ENCODE measurements around the gene LCAT. TPM values are rescaled to one million over a fixed set of nuclear protein-coding genes. Genes with fewer than 3 reads are reported as not detected.

The LCAT gene
- total RNA-seq, 1 donor from 2014 or later: 33.8 TPM

DNA sequence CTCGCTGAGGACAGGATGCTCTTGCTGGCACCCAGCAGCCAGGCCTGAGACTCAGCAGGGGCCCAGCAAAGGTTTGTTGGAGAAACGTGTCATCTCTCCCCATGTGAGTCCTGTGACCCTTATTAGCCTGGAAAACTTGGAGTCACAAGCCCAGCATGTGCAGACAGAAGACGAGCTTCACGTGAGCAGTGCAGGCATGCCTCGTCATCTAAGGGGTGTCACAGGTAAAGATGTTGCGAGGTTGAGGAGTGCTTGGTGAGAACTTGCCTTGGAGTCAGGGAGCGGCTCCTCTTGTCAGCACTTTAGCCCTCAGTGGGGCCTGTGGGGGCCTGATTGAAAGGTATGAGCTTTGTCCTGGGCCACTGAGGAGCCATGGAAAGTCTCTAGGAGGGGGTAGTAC lies 10.1 kb downstream of the LCAT start:
- TF ChIP-seq, protein P1, sequence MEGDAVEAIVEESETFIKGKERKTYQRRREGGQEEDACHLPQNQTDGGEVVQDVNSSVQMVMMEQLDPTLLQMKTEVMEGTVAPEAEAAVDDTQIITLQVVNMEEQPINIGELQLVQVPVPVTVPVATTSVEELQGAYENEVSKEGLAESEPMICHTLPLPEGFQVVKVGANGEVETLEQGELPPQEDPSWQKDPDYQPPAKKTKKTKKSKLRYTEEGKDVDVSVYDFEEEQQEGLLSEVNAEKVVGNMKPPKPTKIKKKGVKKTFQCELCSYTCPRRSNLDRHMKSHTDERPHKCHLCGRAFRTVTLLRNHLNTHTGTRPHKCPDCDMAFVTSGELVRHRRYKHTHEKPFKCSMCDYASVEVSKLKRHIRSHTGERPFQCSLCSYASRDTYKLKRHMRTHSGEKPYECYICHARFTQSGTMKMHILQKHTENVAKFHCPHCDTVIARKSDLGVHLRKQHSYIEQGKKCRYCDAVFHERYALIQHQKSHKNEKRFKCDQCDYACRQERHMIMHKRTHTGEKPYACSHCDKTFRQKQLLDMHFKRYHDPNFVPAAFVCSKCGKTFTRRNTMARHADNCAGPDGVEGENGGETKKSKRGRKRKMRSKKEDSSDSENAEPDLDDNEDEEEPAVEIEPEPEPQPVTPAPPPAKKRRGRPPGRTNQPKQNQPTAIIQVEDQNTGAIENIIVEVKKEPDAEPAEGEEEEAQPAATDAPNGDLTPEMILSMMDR (IDR thresholded peaks at IDR 0.05): no peak
- ATAC-seq: no peak
- DNase-seq: no peak
- no peaks in the 10 kb centered on the region for H3K27me3 ChIP-seq (ENCODE audit: low read depth)
- peaks cover 50% of the 10 kb centered on the region for H3K36me3 ChIP-seq
- no peaks in the 10 kb centered on the region for H3K9me3 ChIP-seq
- peaks cover 25% of the 10 kb centered on the region for H3K4me1 ChIP-seq
- no peak overlapping the region for H3K4me3 ChIP-seq
- intact Hi-C loops (cut with DNase I): no loop called here
- H3K27ac ChIP-seq: no peak overlapping the region

DNA sequence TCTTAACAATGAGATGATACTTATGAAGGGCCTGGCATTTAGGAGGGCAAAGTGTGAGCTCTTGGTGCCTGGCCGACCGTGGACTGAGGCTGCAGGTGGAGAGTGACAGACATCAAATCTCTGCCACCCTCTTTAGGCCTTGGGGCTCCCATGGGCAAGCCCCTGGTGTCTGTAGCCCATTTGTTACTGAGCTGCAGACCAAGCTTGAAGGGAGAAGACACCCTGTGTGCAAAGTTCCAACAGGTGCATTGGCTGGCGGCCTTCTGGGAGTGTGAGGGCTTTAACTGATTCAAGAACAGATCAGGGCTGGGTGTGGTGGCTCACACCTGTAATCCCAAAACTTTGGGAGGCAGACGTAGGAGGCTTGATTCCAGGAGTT lies 11.5 kb downstream of the LCAT start:
- DNase-seq (no peak), ATAC-seq (no peak)
- peaks cover 62% of the 10 kb centered on the region for H3K36me3 ChIP-seq
- no peak overlapping the region for H3K4me3 ChIP-seq
- H3K9me3 ChIP-seq: no peaks in the 10 kb centered on the region
- H3K4me1 ChIP-seq: peaks cover 20% of the 10 kb centered on the region
- no peaks in the 10 kb centered on the region for H3K27me3 ChIP-seq (ENCODE audit: low read depth)
- TF ChIP-seq, protein P1 (IDR thresholded peaks at IDR 0.05): no peak
- intact Hi-C loops (cut with DNase I): no loop called here
- H3K27ac ChIP-seq: no peak overlapping the region

DNA sequence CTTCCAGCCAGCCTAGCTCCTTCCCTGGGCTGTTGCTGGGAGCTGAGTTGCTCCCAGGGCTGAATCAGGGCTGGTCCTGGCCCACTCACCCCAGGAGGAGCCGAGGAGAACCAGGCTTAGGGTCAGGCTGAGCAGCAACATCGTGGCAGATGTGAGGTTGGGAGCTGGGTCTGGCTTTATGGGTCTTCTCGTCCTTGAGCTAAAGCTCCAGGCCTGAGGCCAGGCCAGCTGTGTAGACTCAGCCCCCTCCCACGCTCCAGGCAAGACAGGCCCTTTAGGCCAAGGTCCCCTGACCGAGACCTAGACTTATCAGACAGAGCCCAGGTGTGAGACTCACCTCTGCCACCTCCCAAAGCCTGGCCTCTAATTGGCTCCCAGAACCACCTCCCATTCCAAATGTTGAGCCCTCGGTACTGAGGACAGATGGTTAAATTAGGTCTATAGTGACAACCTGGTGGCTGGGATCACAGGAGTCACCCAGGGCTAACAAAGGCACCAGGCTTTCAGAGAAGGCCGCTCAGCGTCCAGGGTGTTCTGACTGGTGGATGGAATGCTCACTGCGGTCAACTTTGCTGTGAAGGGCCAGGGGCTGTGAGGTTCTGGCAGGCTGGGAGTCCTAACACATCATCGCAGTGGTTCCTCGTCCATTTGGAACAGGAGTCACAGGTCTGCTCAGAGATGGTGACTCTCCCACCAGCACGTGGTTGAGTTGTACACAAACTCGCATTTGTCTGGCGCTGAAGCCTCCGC lies 12.0 kb downstream of the LCAT start, which contains the start of gene CTRL:
Gene CTRL (minus strand): TSS at position 151 of the 750 bp plus-strand sequence. CDS start 10 bp downstream, at position 141.
- no peaks in the 10 kb centered on the region for H3K27me3 ChIP-seq (ENCODE audit: low read depth)
- H3K4me1 ChIP-seq: peaks cover 16% of the 10 kb centered on the region
- H3K9me3 ChIP-seq: no peaks in the 10 kb centered on the region
- no peak within 1 kb of the TSS for H3K4me3 ChIP-seq
- H3K36me3 ChIP-seq: peaks cover 68% of the 10 kb centered on the region
- ATAC-seq (no peak), DNase-seq (no peak)
- H3K27ac ChIP-seq: no peak within 1 kb of the TSS
- intact Hi-C loops (cut with DNase I): no loop called here
- TF ChIP-seq, protein P1 (IDR thresholded peaks at IDR 0.05): no peak

- no peak overlapping the region for H3K4me3 ChIP-seq
- DNase-seq (no peak), ATAC-seq (no peak)
- no peak overlapping the region for H3K27ac ChIP-seq
- H3K9me3 ChIP-seq: no peaks in the 10 kb centered on the region
- H3K4me1 ChIP-seq: peaks cover 26% of the 10 kb centered on the region
- TF ChIP-seq, protein P1 (IDR thresholded peaks at IDR 0.05): no peak
- H3K27me3 ChIP-seq (ENCODE audit: low read depth): no peaks in the 10 kb centered on the region
- H3K36me3 ChIP-seq: peaks cover 73% of the 10 kb centered on the region
- intact Hi-C loops (cut with DNase I): no loop called here
These were observed 13.2 kb downstream of the LCAT start for GRCh38 chr16:67930678-67931211.

DNA sequence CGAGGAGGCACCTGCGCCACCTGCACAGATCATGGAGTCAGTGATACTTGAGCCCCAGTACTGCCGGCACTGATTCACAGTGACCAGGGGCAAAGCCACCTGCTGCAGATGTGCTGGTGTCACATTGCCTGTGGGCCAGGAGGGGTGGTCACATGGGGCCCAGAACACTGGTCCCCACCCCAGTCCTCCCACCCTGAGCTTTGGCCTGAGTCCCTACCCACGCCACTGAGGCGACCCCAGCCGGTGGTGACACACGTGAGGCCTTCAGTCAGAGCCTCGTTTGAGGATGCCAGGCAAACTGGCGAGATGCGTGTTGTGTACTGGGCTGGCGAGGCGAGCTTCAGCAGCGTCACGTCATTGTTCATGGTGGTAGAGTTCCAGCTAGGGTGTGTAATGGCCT lies 13.7 kb downstream of the LCAT start:
- Histone ChIP-seq H3K4me3 (no peak overlapping the region), H3K27ac (no peak overlapping the region), H3K27me3 (ENCODE audit: low read depth) (no peaks in the 10 kb centered on the region), H3K4me1 (peaks cover 28% of the 10 kb centered on the region), H3K9me3 (no peaks in the 10 kb centered on the region), H3K36me3 (peaks cover 73% of the 10 kb centered on the region)
- intact Hi-C loops (cut with DNase I): no loop called here
- no peak for DNase-seq
- no peak for ATAC-seq
- TF ChIP-seq, protein P1 (IDR thresholded peaks at IDR 0.05): no peak
